PC-9 (cell line): ENCODE data around the gene ATP6V1E1.
"Not testable (repeated sequence)": the region's sequence is repeated elsewhere in the genome, so short reads cannot be mapped to it uniquely, and the experiment has no call there.

Source experiments
- EZH2 ChIP-seq: fragments of 200-600 bp; sonication (generic); IDR thresholded peaks from 2 replicates; pipeline ENCODE4 v1.8.0; 2017; ENCODE audit warnings: antibody characterized with exemption, low read depth
- TF ChIP-seq, protein P1 (sequence below): fragments of 200-600 bp; sonication (generic); conservative IDR thresholded peaks from 2 replicates; pipeline ENCODE4 v1.6.1; 2017; ENCODE audit warnings: mixed run types, antibody characterized with exemption, mild to moderate bottlenecking, moderate library complexity

DNA sequence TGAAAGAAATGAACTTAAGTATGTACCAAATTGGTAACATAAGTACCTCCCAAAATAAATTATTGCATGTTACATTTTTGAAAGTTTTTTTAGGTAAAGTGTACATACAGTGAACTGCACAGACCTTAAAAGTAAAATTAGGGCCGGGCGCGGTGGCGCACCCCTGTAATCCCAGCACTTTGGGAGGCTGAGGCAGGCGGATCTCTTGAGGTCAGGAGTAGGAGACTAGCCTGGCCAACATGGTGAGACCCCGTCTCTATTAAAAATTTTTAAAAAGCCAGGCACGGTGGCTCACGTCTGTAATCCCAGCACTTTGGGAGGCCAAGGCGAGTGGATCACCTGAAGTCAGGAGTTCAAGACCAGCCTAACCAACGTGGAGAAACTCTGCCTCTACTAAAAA lies 8.3 kb upstream of the ATP6V1E1 start:
- TF ChIP-seq, protein P1, sequence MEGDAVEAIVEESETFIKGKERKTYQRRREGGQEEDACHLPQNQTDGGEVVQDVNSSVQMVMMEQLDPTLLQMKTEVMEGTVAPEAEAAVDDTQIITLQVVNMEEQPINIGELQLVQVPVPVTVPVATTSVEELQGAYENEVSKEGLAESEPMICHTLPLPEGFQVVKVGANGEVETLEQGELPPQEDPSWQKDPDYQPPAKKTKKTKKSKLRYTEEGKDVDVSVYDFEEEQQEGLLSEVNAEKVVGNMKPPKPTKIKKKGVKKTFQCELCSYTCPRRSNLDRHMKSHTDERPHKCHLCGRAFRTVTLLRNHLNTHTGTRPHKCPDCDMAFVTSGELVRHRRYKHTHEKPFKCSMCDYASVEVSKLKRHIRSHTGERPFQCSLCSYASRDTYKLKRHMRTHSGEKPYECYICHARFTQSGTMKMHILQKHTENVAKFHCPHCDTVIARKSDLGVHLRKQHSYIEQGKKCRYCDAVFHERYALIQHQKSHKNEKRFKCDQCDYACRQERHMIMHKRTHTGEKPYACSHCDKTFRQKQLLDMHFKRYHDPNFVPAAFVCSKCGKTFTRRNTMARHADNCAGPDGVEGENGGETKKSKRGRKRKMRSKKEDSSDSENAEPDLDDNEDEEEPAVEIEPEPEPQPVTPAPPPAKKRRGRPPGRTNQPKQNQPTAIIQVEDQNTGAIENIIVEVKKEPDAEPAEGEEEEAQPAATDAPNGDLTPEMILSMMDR = not testable (repeated sequence)
- TF ChIP-seq EZH2 = not testable (repeated sequence)
